Testis (tissue), 2 donors: ENCODE results near the gene ELFN1.

Experiments
- CTCF ChIP-seq, 3 experiments: fragments of 450-650 bp in 2 of 3; fragments of 200-600 bp in 1 of 3; sonication (generic) in 1 of 3; IDR thresholded peaks; one replicate each; pipeline ENCODE4 v1.5.1; 2016 to 2019; ENCODE audit warnings: antibody characterized with exemption in 3 of 3, mild to moderate bottlenecking in 2 of 3, moderate library complexity in 1 of 3
- POLR2A ChIP-seq: fragments of 450-650 bp; IDR thresholded peaks from one replicate; pipeline ENCODE4 v1.6.1; 2017; ENCODE audit warnings: antibody characterized with exemption, mild to moderate bottlenecking, moderate library complexity

GRCh38 chr7:1714583-1715330 is 44.7 kb downstream of the ELFN1 start:
- TF ChIP-seq CTCF (IDR thresholded peaks at IDR 0.05) (no peak), POLR2A (no peak)
